ENCODE results near the gene PDZRN4.

The PDZRN4 gene

DNA sequence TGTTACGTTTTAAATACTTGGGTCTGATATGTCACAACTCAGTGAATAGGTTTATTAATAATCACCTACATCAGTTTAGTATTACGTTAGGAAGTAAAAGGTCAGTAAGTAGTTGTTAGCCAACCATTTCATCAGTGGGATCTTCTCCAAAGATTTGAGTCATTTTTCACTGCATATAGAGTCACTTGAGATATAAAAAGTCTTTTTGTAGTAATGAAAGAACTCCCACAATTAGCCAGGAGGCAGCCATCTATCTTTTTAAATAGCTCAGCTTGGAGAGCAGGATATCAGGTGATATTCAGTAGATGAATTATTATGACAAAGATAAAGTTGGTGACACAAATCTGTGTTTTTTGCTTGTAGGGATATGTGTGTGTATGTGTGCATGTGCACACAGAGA is 309.3 kb downstream of the PDZRN4 start:
- TF ChIP-seq REST (IDR thresholded peaks at IDR 0.05; ENCODE audit: insufficient replicate concordance, low read depth) (no peak), POLR2AphosphoS5 (IDR thresholded peaks at IDR 0.05; ENCODE audit: low read depth) (no peak), GABPA (IDR thresholded peaks at IDR 0.05; ENCODE audit: low read depth) (no peak), SPI1 (IDR thresholded peaks at IDR 0.05; ENCODE audit: borderline replicate concordance, low read depth) (no peak)
- TF ChIP-seq, protein P1, sequence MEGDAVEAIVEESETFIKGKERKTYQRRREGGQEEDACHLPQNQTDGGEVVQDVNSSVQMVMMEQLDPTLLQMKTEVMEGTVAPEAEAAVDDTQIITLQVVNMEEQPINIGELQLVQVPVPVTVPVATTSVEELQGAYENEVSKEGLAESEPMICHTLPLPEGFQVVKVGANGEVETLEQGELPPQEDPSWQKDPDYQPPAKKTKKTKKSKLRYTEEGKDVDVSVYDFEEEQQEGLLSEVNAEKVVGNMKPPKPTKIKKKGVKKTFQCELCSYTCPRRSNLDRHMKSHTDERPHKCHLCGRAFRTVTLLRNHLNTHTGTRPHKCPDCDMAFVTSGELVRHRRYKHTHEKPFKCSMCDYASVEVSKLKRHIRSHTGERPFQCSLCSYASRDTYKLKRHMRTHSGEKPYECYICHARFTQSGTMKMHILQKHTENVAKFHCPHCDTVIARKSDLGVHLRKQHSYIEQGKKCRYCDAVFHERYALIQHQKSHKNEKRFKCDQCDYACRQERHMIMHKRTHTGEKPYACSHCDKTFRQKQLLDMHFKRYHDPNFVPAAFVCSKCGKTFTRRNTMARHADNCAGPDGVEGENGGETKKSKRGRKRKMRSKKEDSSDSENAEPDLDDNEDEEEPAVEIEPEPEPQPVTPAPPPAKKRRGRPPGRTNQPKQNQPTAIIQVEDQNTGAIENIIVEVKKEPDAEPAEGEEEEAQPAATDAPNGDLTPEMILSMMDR (IDR thresholded peaks at IDR 0.05; ENCODE audit: insufficient read depth, low read length) = no peak
- no peak for DNase-seq (ENCODE audit: low read depth in 1 of 2, low spot score in 1 of 2)
- Histone ChIP-seq H3K4me3 (replicated peaks; ENCODE audit: insufficient read depth, low read length) (no peak overlapping the region), H3K27me3 (ENCODE audit: insufficient read depth, poor library complexity, severe bottlenecking) (no peaks in the 10 kb centered on the region), H3K27ac (replicated peaks) (no peak overlapping the region)

- Histone ChIP-seq H3K27ac (replicated peaks) (no peak overlapping the region), H3K27me3 (ENCODE audit: insufficient read depth, poor library complexity, severe bottlenecking) (no peaks in the 10 kb centered on the region), H3K4me3 (replicated peaks; ENCODE audit: insufficient read depth, low read length) (no peak overlapping the region)
- TF ChIP-seq SPI1 (IDR thresholded peaks at IDR 0.05; ENCODE audit: borderline replicate concordance, low read depth) (no peak), REST (IDR thresholded peaks at IDR 0.05; ENCODE audit: insufficient replicate concordance, low read depth) (no peak)
- DNase-seq (ENCODE audit: low read depth in 1 of 2, low spot score in 1 of 2) = no peak
Measured at GRCh38 chr12:41504976-41505375, 316.9 kb downstream of the PDZRN4 start.

DNA sequence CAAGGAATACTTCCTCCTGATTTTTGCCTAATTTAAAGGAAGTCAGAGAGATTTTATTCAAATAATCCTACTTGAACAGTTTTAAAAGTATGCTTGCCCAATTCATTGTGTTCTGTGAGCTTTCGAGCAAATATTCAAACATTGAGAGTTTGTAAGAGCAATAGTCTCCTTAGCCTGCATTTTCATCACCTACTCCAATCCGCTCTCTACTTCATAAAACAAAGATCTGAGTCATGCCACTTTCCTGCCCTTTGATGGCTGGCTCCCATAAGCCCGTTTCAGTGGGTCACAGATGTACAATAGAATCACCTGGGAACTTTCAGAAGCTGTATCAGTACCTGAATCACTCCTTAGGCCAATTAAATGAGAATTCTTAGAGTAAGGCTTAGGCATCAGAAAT is 319.2 kb downstream of the PDZRN4 start:
- Histone ChIP-seq H3K27me3 (ENCODE audit: insufficient read depth, poor library complexity, severe bottlenecking) (no peaks in the 10 kb centered on the region), H3K4me3 (replicated peaks; ENCODE audit: insufficient read depth, low read length) (no peak overlapping the region), H3K27ac (replicated peaks) (no peak overlapping the region)
- TF ChIP-seq, protein P1 (IDR thresholded peaks at IDR 0.05; ENCODE audit: insufficient read depth, low read length) = no peak
- TF ChIP-seq POLR2AphosphoS5 (IDR thresholded peaks at IDR 0.05; ENCODE audit: low read depth) (no peak), GABPA (IDR thresholded peaks at IDR 0.05; ENCODE audit: low read depth) (no peak), REST (IDR thresholded peaks at IDR 0.05; ENCODE audit: insufficient replicate concordance, low read depth) (no peak), SPI1 (IDR thresholded peaks at IDR 0.05; ENCODE audit: borderline replicate concordance, low read depth) (no peak)
- no peak for DNase-seq (ENCODE audit: low read depth in 1 of 2, low spot score in 1 of 2)
